ENCODE data around the gene ZNF669. TPM values are rescaled to one million over a fixed set of nuclear protein-coding genes. Genes with fewer than 3 reads are reported as not detected.

ZNF669 gene
- total RNA-seq, 1 experiment from 2014 or later = 7.2 TPM

DNA sequence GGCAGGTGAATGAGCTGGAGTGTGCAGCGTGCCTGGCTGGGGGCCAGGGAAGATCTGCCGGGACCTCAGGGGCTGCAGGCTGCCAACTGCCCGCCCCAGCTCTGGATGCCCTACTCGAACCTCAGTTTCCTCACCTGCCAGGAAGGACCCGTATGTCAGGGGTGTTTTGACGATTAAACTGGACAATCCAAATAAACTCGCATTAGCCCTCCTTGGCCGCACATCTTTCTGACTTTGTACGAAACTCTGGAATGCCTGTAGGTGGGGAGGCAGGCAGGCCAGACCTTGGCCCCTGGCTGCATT, 8.3 kb upstream of the ZNF669 start:
- intact Hi-C loops (cut with micrococcal nuclease) = no loop called here
- no peak for DNase-seq (ENCODE audit: low read depth, low spot score)
- BruUV-seq (replicated peaks) = no TSS peak
- Histone ChIP-seq H4K20me1 (ENCODE audit: insufficient read depth) (no peaks in the 10 kb centered on the region), H3K9me3 (ENCODE audit: control insufficient read depth in 1 of 2, insufficient read depth in 1 of 2, low read depth in 1 of 2, low read length in 2 of 2) (no peaks in the 10 kb centered on the region), H2AFZ (ENCODE audit: low read depth, low read length, poor library complexity, severe bottlenecking) (no peak overlapping the region), H3K4me1 (ENCODE audit: control insufficient read depth in 1 of 2, insufficient read depth in 2 of 2, low read length in 2 of 2) (peaks cover 0 to 15% of the 10 kb centered on the region in 2 experiments; a peak in 1 of 4 replicates), H3K4me3 (replicated peaks in 1 of 2; ENCODE audit: low read depth in 1 of 2, low read length in 2 of 2) (peak overlapping the region in 1 of 2 experiments; percentile 44; a peak in 1 of 4 replicates), H3K4me2 (ENCODE audit: low read length) (peak overlapping the region; percentile 63), H3K9ac (ENCODE audit: low read length) (no peak overlapping the region), H3K79me2 (ENCODE audit: insufficient read depth, low read length) (no peaks in the 10 kb centered on the region), H3K27me3 (ENCODE audit: insufficient read depth, low read length) (no peaks in the 10 kb centered on the region), H3K9me2 (ENCODE audit: insufficient read depth) (no peaks in the 10 kb centered on the region), H3K36me3 (ENCODE audit: control insufficient read depth in 1 of 2, insufficient read depth in 2 of 2, low read length in 2 of 2) (no peaks in the 10 kb centered on the region), H3K27ac (ENCODE audit: low read depth, low read length) (no peak overlapping the region)
- TF ChIP-seq FOSL1 (IDR thresholded peaks at IDR 0.05; ENCODE audit: low read depth) (no peak), ELF1 (IDR thresholded peaks at IDR 0.05; ENCODE audit: borderline replicate concordance, low read depth) (no peak), RAD21 (IDR thresholded peaks at IDR 0.05; ENCODE audit: low read depth) (no peak), POLR2A (IDR thresholded peaks at IDR 0.05; ENCODE audit: borderline replicate concordance, extremely low read depth, insufficient read depth, insufficient read length) (no peak), CEBPB (IDR thresholded peaks at IDR 0.05; ENCODE audit: low read depth) (no peak), JUND (IDR thresholded peaks at IDR 0.05) (no peak), ZFX (IDR thresholded peaks at IDR 0.05) (no peak), POLR2AphosphoS5 (IDR thresholded peaks at IDR 0.05; ENCODE audit: low read depth, low read length) (no peak), SIN3A (IDR thresholded peaks at IDR 0.05; ENCODE audit: low read depth) (no peak), EZH2 (IDR thresholded peaks at IDR 0.05) (no peak), SRF (IDR thresholded peaks at IDR 0.05; ENCODE audit: low read depth) (no peak), CTCF (IDR thresholded peaks at IDR 0.05 in 2 of 3, conservative IDR thresholded peaks at IDR 0.05 in 1 of 3; ENCODE audit: borderline replicate concordance in 1 of 3, insufficient read depth in 1 of 3, low read depth in 2 of 3, low read length in 2 of 3) (no peak), TCF7L2 (IDR thresholded peaks at IDR 0.05; ENCODE audit: borderline replicate concordance, extremely low read depth, insufficient read depth, insufficient read length) (no peak), ZNF274 (IDR thresholded peaks at IDR 0.05; ENCODE audit: low read depth, low read length) (no peak), CBX3 (IDR thresholded peaks at IDR 0.05; ENCODE audit: low read depth) (no peak), EGR1 (IDR thresholded peaks at IDR 0.05; ENCODE audit: low read depth) (no peak)
- TF ChIP-seq, protein P1, sequence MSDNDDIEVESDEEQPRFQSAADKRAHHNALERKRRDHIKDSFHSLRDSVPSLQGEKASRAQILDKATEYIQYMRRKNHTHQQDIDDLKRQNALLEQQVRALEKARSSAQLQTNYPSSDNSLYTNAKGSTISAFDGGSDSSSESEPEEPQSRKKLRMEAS (IDR thresholded peaks at IDR 0.05) = no peak
- TF ChIP-seq, protein P2, sequence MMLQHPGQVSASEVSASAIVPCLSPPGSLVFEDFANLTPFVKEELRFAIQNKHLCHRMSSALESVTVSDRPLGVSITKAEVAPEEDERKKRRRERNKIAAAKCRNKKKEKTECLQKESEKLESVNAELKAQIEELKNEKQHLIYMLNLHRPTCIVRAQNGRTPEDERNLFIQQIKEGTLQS (IDR thresholded peaks at IDR 0.05) = no peak
- TF ChIP-seq, protein P3, sequence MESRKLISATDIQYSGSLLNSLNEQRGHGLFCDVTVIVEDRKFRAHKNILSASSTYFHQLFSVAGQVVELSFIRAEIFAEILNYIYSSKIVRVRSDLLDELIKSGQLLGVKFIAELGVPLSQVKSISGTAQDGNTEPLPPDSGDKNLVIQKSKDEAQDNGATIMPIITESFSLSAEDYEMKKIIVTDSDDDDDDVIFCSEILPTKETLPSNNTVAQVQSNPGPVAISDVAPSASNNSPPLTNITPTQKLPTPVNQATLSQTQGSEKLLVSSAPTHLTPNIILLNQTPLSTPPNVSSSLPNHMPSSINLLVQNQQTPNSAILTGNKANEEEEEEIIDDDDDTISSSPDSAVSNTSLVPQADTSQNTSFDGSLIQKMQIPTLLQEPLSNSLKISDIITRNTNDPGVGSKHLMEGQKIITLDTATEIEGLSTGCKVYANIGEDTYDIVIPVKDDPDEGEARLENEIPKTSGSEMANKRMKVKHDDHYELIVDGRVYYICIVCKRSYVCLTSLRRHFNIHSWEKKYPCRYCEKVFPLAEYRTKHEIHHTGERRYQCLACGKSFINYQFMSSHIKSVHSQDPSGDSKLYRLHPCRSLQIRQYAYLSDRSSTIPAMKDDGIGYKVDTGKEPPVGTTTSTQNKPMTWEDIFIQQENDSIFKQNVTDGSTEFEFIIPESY (IDR thresholded peaks at IDR 0.05; ENCODE audit: extremely low read depth, insufficient replicate concordance, low read length) = no peak
- POLR2A ChIA-PET = no interaction called here
- CTCF ChIA-PET = no interaction called here
- no peak; the same call in 1 of the 2 replicates for ATAC-seq
- RAD21 ChIA-PET (ENCODE audit: low non-redundant PET in 1 of 2, low total read pairs in 2 of 2, uncharacterized antibody in 2 of 2, unreplicated experiment in 2 of 2) = no interaction called here

Data from HCT116 (cell line).